NCI-H2029 (cell line): ENCODE data around the gene DDX41.
"Not testable (repeated sequence)": the region's sequence is repeated elsewhere in the genome, so short reads cannot be mapped to it uniquely, and the experiment has no call there.

Experiments
- DNase-seq: peaks from one replicate; lab custom pipeline; 2025; lab: John Stamatoyannopoulos, UW

Gene DDX41

DNA sequence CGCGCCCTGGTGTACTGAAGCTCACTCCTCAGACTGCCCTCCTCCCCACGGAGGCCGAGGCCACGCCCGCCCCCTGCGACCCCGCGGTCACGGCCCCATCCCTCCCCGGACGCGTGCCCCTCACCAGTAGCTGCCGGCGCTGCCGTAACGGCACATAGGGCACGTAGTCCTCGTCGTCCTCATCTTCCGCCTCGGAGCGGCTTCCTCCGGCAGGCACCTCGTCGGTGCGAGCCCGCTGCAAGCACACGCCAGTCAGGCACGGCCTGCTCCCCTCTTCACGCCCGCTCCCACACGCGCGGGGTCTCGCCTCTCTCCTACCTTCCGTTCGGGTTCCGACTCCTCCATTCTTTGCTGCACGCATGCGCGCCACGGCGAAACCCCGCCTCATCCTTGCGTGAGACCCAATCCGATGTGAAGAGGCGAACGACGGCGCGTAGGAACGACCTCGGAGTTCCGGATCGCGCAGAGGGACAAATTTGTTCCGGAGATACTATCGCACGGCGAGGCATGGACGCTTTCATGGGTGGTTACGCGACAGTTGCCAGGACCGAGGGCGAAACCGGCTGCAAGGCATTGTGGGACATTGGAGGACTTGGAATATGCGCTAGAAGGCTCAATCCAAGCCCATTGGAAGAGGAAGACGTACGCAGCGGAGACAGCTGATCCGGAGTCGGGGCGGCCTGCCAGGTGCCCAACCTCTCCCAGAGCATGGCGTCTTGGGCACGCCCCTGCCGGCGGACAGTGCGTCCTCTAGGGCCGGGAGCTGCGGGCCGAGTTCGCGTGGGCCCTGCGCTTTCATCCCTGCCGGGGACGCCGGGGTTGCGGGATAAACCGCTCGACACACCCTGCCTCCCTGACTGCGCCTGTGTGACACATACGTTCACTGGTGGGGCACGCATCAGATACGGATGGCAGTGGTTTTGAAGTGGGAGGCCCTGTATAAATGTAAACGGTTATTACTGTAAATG is at the start of gene DDX41:
Gene DDX41, minus strand, starts transcription at position 361 of the 968 bp plus-strand sequence. Its CDS starts 16 bp downstream, at position 345.
- peak; percentile 97 for DNase-seq

DNA sequence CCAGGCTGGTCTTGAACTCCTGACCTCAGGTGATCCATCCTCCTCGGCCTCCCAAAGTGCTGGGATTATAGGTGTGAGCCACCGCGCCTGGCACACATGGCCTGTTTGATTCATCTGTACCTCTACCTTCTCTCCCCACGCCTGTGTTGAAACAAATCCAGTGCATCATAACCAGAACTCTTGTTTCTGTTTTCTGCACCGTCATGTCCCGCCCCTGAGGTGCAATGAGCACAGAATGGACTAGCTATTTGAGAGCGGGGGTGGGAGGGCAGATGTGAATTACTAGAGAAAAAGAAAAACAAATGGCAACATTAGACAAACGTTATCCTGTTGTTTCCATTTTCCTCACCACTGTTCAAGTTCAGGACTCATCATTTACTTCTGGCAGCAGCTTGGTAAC is 48.3 kb upstream of the DDX41 start:
- no peak for DNase-seq

DNA sequence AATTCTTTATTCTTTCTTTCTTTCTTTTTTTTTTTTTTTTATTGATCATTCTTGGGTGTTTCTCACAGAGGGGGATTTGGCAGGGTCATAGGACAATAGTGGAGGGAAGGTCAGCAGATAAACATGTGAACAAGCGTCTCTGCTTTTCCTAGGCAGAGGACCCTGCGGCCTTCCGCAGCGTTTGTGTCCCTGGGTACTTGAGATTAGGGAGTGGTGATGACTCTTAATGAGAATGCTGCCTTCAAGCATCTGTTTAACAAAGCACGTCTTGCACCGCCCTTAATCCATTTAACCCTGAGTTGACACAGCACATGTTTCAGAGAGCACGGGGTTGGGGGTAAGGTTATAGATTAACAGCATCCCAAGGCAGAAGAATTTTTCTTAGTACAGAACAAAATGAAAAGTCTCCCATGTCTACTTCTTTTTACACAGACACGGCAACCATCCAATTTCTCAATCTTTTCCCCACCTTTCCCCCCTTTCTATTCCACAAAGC is 42.7 kb upstream of the DDX41 start:
- not testable (repeated sequence) for DNase-seq

DNA sequence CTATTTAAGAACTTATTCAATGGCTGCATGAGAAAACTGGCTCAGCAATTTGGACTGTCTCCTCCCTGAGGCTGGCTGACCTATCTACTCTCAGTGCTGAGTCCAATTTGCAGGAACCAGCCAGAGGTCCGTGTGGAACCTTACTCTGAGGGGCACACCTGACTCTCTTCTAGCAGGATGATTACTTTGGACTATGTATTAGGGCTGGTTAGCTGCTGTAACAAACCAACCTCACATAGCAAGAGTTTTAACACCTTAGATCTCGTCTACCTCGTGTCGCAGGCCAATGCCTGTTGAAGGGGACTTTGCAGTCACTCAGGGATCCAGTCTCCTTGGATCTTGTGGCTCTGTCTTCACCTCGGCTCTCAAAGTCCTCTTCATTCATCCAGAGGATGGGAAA is 41.0 kb upstream of the DDX41 start:
- DNase-seq: no peak

DNA sequence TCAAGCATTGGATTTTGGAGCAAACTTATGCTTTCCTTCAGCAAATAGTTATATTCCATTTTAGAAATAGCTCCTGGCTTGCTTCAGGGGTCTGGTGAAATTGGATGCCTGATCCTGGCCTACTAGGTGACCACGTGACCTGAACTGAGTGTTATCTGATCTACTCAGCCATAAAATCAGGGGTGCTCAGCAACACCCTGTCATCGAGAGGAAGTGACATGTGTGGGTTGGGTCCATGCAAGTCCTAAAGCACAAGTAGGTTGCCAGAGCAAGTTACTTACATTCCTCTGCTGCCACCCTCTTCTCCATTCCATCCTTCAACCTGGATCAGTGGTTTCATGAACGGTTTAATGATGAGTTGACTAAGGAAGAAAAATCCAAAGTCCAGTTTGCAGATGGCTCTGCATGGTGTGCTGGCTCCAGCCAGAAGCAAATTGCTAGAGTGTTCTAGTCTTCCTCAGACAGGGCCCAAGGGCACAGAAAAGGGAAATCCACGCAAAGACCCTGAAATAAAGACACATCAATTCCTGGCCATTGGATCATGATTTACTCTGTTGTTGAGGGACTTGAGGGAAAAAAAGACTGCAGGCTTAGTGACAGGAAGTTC is 40.4 kb upstream of the DDX41 start:
- DNase-seq: no peak

DNA sequence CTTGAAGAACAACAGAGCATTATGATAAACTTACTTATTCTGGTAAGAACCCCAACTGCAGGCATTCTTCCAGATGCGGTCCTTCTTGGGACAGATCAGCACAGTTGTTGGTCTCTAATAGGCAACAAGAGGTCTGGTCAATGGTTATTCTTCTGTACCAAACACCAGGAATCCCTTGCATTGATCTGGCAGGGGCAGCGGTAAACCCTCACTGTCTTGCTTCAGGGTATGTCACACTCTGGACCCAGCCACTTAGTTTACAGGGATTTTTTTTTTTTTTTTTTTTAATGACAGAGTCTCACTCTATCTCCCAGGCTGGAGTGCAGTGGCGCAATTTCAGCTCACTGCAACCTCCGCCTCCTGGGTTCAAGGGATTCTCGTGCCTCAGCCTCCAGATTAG is 38.9 kb upstream of the DDX41 start:
- no peak for DNase-seq

DNA sequence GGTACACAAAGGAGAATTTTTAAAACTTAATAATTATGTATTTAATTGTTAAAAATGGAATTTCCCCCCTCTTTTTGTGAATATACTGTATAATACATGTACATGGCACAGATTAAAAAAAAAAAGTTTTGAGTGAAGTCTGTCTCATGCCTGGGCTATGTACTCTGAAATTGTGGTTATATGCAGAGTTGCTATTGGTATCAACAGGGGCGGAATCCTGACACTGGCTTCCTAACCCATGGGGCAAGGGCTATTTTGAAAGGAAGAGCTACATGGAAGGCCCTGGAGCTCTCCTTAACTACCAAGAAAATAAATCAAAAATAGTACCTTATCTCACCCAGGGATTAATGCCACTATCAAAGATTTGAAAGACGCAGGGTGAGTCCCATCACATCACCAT is 38.5 kb upstream of the DDX41 start:
- DNase-seq: no peak

DNA sequence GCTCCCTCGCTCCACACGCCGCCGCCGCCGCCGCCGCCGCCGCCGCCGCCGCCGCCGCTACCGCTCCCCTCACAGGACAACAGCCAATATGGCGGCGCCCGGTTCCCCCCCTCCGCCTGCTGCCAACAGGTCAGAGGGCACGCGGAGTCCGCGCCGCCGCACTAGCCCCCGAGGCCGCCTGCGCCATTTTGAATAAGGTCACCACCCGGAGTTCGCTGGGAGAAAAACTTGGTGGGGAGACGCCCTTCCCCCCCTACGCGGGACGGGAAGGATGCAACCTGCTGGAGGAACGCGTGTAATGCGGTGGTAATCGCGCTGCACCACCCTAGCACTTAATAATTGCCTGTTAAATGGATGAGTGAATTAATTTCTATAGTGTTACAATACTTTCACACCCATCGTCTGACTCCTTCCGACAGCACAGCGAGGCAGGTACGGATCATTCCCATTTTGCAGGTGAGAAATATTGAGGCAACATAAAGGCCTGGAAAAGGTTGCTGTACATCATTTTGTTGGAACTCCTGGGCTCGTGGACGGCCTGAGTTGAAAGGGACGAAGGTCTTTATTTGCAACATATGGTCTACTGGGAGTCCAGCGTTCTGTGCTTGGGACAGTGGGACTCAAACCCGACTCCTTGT is 37.8 kb upstream of the DDX41 start, which contains the start of gene FAM193B:
Gene FAM193B, minus strand, starts transcription at position 90 of the 638 bp plus-strand sequence. CDS start 105 bp downstream, outside the sequence.
- DNase-seq: peak; percentile 85

DNA sequence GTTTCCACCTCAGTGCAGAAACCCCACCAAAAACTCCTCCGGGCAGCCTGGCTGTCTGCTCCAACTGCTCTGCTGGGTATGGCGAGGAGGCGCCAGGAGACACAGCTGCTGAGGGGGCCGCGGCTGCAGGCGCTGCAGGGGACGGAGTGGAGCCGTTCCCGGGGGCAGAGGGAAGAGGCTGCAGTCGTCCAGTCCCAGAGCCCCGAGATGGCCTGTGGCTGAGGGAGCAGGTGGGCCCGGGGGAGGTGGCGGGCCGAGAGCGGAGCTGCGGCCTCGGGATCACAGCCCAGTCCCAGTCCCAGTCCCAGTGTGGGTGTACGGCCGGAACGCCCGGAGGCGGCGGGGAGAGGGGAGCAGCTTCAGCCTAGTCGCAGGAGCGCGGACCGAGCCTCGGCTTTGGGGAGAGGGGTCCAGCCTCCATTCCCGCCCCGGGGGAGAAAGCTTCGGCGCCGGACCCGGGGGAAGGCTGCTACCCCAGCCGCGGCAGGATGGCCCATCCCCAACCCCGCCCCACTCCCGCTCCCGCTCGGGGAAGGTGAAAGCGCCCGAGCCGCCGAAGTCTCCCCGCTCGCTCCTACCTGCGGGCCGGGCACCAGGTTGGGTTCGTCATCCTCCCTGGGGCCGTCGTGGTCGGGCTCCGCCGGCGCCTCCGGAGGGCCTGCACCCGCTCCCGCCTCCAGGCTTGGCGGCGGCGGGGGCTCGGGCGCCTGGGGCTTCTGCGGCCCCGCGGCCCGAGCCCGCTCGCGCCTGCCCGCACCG is 37.1 kb upstream of the DDX41 start:
- DNase-seq: no peak

DNA sequence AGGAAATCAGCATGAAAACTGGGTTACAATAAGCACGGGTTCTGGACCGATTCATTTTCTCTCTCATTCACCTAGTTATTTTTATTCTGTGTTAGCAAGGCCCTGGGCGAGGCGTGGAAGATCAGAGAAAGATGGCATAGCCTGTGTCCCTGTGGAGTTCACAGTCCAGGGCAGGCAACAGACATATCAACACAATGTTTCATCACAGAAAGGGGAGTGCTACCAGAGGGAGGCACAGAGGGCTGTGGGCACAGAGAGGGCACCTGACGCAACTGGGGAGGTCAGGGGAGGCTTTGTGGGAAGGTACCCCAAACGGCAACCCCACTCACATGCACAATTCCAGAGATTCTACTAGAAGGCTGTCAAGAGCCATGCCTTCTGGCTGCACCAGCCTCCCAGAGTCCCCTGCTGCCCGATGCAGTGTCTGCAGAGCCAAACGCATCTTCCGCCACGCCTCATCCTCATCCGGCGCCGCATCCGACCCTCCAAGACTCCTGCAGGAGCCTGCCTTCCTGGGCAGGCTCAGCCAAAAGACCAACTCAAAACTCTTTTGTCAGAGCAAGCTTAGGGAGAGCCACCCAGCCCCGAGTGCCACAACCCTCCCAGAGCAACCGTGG is 36.2 kb upstream of the DDX41 start:
- DNase-seq: no peak

DNA sequence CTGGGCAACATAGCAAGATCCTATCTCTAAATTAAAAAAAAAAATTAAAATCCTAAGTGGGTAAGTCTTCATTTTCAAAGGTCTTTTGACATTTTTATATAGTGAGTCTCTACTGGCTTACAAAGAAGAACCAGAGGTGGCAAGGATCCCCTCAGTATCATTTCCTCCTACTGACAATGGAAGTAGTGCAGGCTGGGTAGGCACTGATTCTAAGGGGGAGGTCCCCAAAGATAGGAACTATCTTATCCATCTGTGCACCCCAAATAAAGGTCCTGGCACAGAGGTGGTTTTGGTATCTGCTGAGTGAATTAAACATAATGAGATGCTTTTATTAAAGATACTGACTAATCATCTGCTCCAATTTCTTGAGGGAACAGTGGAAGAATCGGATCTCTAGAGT is 33.4 kb upstream of the DDX41 start:
- DNase-seq: no peak

DNA sequence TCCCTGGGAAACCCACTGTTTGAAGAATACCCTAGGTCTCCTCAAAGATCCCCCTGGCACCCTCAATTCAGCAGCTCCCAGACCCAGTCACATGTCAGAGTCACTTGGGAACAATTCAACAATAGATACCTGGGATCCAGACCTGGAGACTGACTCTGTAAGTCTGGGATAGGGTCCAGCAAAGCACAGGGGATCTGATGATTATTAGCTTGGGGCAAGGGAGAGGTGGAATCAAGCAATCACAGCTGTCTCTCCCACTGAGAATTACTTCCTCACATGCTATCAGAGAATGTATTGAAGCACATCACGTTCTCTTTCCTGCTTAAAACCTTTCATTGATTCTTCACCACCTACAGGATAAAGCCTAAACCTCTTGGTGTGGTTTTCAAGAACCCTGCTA is 31.7 kb upstream of the DDX41 start:
- no peak for DNase-seq

DNA sequence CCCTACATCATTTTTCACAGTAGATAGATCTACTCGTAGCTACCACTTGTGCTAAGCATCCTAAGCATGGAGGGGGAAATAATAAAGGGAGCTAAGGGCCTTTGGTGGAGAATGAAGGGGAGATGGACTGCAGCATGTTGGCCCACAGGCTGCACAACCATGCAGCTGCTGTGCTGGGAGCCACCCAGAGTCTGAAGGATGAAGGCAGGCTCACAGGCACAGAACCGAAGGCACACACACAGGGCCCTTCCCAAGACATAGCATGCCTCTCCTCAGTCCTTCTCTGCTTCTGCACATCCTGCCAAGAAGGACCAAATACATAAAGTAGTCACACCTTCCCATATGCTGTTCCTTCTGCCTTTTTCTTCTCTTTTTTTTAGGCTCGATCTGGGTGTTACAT is 31.0 kb upstream of the DDX41 start:
- no peak for DNase-seq

DNA sequence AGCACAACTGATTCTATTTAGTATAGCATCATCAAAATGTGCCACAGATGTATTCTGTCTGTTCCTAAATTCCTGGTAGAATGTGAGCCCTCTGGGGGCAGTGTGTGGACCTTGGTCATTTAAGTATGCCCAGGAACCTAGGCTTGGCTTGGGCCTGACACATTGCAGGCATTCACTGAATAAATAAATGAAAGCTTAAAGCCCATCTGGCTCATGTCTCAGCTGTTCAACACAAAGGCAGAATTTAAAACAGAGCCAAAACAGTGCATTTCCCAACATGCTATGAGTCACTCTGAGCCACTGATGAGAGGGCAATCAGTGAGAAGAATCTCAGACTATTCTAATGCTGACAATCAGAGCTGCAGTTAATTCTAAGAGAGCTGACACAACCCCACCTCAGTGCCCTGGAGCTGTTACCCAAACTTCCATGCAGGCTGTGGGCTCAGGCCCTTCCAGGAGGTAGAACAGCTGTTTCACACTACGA is 29.5 kb upstream of the DDX41 start:
- no peak for DNase-seq

DNA sequence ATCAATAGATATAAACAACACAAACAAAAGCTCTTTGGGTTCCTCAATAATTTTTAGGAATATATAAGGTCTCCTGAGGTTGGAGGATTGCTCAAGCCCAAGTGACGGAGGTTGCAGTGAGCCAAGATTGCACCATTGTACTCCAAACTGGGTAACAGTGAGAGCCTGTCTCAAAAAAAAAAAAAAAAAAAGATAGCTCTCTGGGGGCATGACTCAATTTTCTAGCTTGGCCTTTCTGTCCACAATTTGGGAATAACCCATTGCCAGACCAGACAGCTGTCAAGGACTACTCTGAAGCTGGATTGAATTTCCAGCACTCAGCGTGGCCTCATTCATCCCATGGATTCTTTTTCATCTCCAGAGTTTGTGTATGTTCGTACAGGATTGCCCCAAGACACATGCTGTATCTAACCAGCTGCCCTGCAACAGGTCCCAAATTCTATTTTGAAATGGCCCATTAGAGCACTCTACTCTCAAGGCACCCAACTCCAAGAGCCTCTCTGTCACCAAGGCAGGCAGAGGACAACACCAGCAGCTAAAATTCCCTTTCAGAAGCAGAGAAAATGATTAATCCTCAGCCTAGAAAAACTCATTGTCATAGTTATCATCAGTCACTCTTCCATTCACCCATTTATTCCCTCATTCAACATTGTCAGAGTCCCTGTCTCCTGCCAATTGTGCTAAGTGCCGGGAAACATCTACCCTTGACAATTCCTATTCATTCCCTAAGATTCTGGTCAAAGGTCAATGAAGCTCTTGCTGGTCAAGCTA is 28.9 kb upstream of the DDX41 start:
- no peak for DNase-seq

DNA sequence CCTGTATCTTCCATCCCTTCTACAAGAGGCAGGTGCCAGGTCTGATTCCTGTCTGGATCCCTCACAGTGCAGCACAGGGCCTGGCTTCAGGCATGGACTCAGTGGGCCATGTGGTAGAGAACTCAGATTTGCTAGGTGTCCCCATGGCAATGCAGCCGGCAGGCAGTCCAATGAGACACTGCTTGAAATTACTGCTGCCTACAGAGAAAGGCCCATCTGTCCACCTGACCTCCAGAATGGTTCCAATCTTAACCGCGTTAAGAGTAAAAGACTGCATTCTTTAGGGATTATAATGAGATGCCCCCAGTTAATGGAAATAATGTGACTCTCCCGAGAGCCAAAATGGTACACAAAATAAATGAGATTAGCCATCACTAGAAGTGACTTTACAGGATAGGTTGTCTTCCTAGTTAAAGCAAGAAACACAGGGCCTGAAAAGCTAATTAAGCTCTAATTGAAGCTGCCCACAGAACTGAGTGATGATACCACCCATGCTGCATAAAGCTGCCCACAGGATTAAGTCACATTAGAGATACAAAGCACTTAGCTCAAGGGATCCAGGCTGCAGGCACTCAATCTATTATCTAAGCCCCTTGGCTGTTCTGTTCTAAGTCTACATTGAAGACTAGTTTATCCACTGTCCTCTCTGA is 26.2 kb upstream of the DDX41 start:
- no peak for DNase-seq

DNA sequence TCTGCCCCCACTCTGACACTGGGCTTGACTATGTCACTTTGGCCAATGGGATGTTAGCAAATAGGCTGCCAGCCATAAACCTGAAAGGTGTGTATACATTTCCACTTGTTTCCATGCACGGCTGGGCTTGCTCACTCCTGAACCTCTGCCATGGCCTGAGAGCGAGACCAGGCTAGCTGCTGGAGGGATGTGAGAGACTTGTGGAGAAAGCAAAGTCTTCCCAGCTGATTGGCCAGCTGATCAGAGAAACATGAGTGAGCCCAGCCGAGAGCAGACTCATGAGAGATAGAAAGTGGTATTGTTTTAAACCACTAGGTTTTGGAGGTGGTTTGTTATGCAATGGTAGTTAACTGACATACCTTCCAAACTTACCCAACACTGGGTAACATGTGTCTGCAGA is 23.7 kb upstream of the DDX41 start:
- DNase-seq: no peak

DNA sequence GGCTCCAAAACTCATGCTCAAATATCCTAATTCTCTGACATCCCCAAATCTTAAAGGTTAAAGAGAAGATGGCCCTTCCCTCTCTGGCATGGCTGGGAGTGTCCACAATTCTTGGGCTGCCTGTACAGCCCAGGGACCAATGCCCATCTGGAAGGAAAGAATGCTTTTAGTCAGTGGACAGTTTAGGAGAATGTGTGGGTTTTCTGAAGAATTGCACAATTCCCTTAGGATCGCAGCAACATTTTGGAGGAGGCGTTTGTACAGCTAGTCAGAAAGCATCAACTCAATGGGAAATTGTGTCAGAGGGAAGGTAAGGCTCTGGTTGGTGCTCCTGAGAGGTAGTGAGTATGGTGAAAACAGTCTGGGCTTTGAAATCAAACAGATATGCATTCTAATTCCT is 22.6 kb upstream of the DDX41 start:
- DNase-seq: no peak

DNA sequence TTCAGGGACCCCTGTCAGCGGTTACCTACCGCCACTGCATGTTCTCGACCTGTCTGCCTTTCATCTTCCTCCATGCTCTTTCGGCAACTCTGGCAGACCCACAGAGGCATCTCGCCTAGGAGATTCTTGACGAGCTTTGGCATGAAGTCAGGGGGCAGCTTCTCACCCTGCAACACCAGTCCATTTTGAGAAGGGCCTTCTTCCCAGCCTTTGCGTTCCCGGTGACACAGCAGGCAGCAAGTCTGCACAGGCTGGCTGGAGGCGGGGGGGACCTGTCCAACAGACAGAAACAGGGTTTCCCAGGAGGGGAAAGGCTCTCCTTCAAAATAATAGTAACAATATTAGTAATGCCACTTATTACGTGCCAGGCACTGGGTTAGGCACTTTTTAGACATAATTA is 22.1 kb upstream of the DDX41 start:
- no peak for DNase-seq
